A549 (cell line): ENCODE data around the gene RPTOR. TPM values are rescaled to one million over a fixed set of nuclear protein-coding genes. Genes with fewer than 3 reads are reported as not detected.

ENCODE experiments used
- CBX8 ChIP-seq: fragments of 200-600 bp; sonication (generic); IDR thresholded peaks from 2 replicates; pipeline ENCODE4 v1.6.1; 2016
- CEBPB ChIP-seq, 2 experiments: fragments of >200 bp in 1 of 2; sonication (Bioruptor Twin) in 1 of 2; formaldehyde crosslinking in 1 of 2; IDR thresholded peaks; 2 replicates each; pipeline ENCODE4 v1.6.1; 2012 to 2016
- CHD2 ChIP-seq: fragments of 150-350 bp; IDR thresholded peaks from 2 replicates; pipeline ENCODE4 v1.6.1; 2014; ENCODE audit warnings: low read length; ENCODE audit not compliant: partially characterized antibody
- CHD4 ChIP-seq: fragments of 200-600 bp; sonication (generic); IDR thresholded peaks from 2 replicates; pipeline ENCODE4 v1.6.1; 2016; ENCODE audit warnings: antibody characterized with exemption, mild to moderate bottlenecking, borderline replicate concordance
- CTCF ChIP-seq: fragments of >200 bp; sonication (Bioruptor Twin); formaldehyde crosslinking; IDR thresholded peaks from 3 replicates; pipeline ENCODE4 v1.5.1; 2016
- EHF ChIP-seq: fragments of 250-450 bp; sonication (Bioruptor Pico); IDR thresholded peaks from 2 replicates; pipeline ENCODE4 v1.5.0; 2020; ENCODE audit warnings: mild to moderate bottlenecking
- EP300 ChIP-seq, 2 experiments: fragments of >200 bp; sonication (Bioruptor Twin); formaldehyde crosslinking; IDR thresholded peaks; 2 replicates in 1 of 2; 3 replicates in 1 of 2; pipeline ENCODE4 v1.6.1; 2016 to 2017
- ESRRA ChIP-seq: fragments of 150-350 bp; IDR thresholded peaks from 2 replicates; pipeline ENCODE4 v1.6.1; 2014; ENCODE audit warnings: mild to moderate bottlenecking, low read length, borderline replicate concordance
- FOSB ChIP-seq: fragments of 250-450 bp; sonication (Bioruptor Pico); IDR thresholded peaks from 2 replicates; pipeline ENCODE4 v1.5.0; 2020; ENCODE audit warnings: mild to moderate bottlenecking, moderate library complexity
- FOSL2 ChIP-seq, 2 experiments: fragments of 450-650 bp in 1 of 2; fragments of >200 bp in 1 of 2; sonication (Bioruptor Twin) in 1 of 2; formaldehyde crosslinking; IDR thresholded peaks; 2 replicates each; pipeline versions ENCODE4 v1.5.0 to v1.6.1; 2016 to 2020; ENCODE audit warnings: mild to moderate bottlenecking in 1 of 2, moderate library complexity in 1 of 2
- GATA3 ChIP-seq: IDR thresholded peaks from 2 replicates; pipeline ENCODE4 v1.6.1; 2012; ENCODE audit warnings: borderline replicate concordance
- HDAC2 ChIP-seq: fragments of 200-600 bp; sonication (generic); IDR thresholded peaks from 2 replicates; pipeline ENCODE4 v1.6.1; 2016
- HEYL ChIP-seq: fragments of 250-450 bp; sonication (Bioruptor Pico); IDR thresholded peaks from 2 replicates; pipeline ENCODE4 v1.8.0; 2021; ENCODE audit warnings: mild to moderate bottlenecking, moderate library complexity
- HMGXB4 ChIP-seq: fragments of 250-450 bp; sonication (Bioruptor Pico); IDR thresholded peaks from 2 replicates; pipeline ENCODE4 v1.5.0; 2021; ENCODE audit warnings: mild to moderate bottlenecking, moderate library complexity, borderline replicate concordance
- HOXA7 ChIP-seq: fragments of 250-450 bp; sonication (Bioruptor Pico); IDR thresholded peaks from 2 replicates; pipeline ENCODE4 v1.5.0; 2020; ENCODE audit warnings: mild to moderate bottlenecking, moderate library complexity
- HOXB13 ChIP-seq: fragments of 250-450 bp; sonication (Bioruptor Pico); IDR thresholded peaks from 2 replicates; pipeline ENCODE4 v1.5.0; 2020; ENCODE audit warnings: low read depth, mild to moderate bottlenecking, moderate library complexity
- HOXB5 ChIP-seq: fragments of 250-450 bp; sonication (Bioruptor Pico); IDR thresholded peaks from 2 replicates; pipeline ENCODE4 v1.5.0; 2020; ENCODE audit warnings: mild to moderate bottlenecking, moderate library complexity
- JUN ChIP-seq, 2 experiments: fragments of >200 bp; sonication (Bioruptor Twin); formaldehyde crosslinking; IDR thresholded peaks; 2 replicates in 1 of 2; 3 replicates in 1 of 2; pipeline ENCODE4 v1.6.1; 2016 to 2017
- KDM1A ChIP-seq: fragments of 200-600 bp; sonication (generic); IDR thresholded peaks from 2 replicates; pipeline ENCODE4 v1.6.1; 2016; ENCODE audit warnings: low read depth, mild to moderate bottlenecking
- KDM5A ChIP-seq: fragments of 200-600 bp; sonication (generic); IDR thresholded peaks from 2 replicates; pipeline ENCODE4 v1.6.1; 2016; ENCODE audit warnings: antibody characterized with exemption, mild to moderate bottlenecking
- MAFK ChIP-seq: fragments of 450-650 bp; IDR thresholded peaks from 2 replicates; pipeline ENCODE4 v1.6.1; 2014; ENCODE audit not compliant: partially characterized antibody
- MAX ChIP-seq: IDR thresholded peaks from 2 replicates; pipeline ENCODE4 v1.6.1; 2012
- MYC ChIP-seq: IDR thresholded peaks from 2 replicates; pipeline ENCODE4 v1.6.1; 2012; ENCODE audit warnings: mild to moderate bottlenecking, inconsistent platforms, low read length, improper control_type of control experiment, borderline replicate concordance
- NPAS2 ChIP-seq: fragments of 250-450 bp; sonication (Bioruptor Pico); IDR thresholded peaks from 2 replicates; pipeline ENCODE4 v1.8.0; 2022; ENCODE audit warnings: mild to moderate bottlenecking, moderate library complexity, borderline replicate concordance
- NR3C1 ChIP-seq: fragments of >200 bp; sonication (Bioruptor Twin); formaldehyde crosslinking; IDR thresholded peaks from 3 replicates; pipeline ENCODE4 v1.6.1; 2017
- PBX3 ChIP-seq: IDR thresholded peaks from 2 replicates; pipeline ENCODE4 v1.6.1; 2012
- PHF8 ChIP-seq: fragments of 200-600 bp; sonication (generic); IDR thresholded peaks from 2 replicates; pipeline ENCODE4 v1.6.1; 2016; ENCODE audit warnings: low read depth, mild to moderate bottlenecking, antibody characterized with exemption, moderate library complexity, borderline replicate concordance
- POLR2A ChIP-seq: IDR thresholded peaks from 2 replicates; pipeline ENCODE4 v1.6.1; 2012; ENCODE audit warnings: mild to moderate bottlenecking, low read length
- RAD21 ChIP-seq, 2 experiments: fragments of >200 bp in 1 of 2; sonication (Bioruptor Twin) in 1 of 2; formaldehyde crosslinking in 1 of 2; IDR thresholded peaks in 1 of 2; conservative IDR thresholded peaks in 1 of 2; 2 replicates in 1 of 2; 3 replicates in 1 of 2; pipeline ENCODE4 v1.6.1; 2012 to 2018; ENCODE audit warnings: inconsistent platforms in 1 of 2
- RARB ChIP-seq: fragments of 250-450 bp; sonication (Bioruptor Pico); IDR thresholded peaks from 2 replicates; pipeline ENCODE4 v1.8.0; 2021; ENCODE audit warnings: mild to moderate bottlenecking, moderate library complexity
- RCOR1 ChIP-seq: fragments of 150-350 bp; IDR thresholded peaks from 2 replicates; pipeline ENCODE4 v1.6.1; 2014; ENCODE audit warnings: antibody characterized with exemption, low read length, low read depth
- RNF2 ChIP-seq: fragments of 200-600 bp; sonication (generic); IDR thresholded peaks from 2 replicates; pipeline ENCODE4 v1.6.1; 2016; ENCODE audit warnings: low read depth, mild to moderate bottlenecking, antibody characterized with exemption, moderate library complexity, borderline replicate concordance
- SMC3 ChIP-seq: fragments of >200 bp; sonication (Bioruptor Twin); formaldehyde crosslinking; IDR thresholded peaks from 3 replicates; pipeline ENCODE4 v1.6.1; 2018; ENCODE audit warnings: inconsistent platforms
- TFCP2L1 ChIP-seq: fragments of 250-450 bp; sonication (Bioruptor Pico); IDR thresholded peaks from 2 replicates; pipeline ENCODE4 v1.5.0; 2021; ENCODE audit warnings: mild to moderate bottlenecking
- TP53 ChIP-seq: fragments of 250-450 bp; sonication (Bioruptor Pico); IDR thresholded peaks from 2 replicates; pipeline ENCODE4 v1.5.0; 2021; ENCODE audit warnings: mild to moderate bottlenecking, moderate library complexity
- USF2 ChIP-seq: fragments of 450-650 bp; IDR thresholded peaks from 2 replicates; pipeline ENCODE4 v1.6.1; 2014; ENCODE audit warnings: antibody characterized with exemption
- ZFP36 ChIP-seq: fragments of 450-650 bp; IDR thresholded peaks from 2 replicates; pipeline ENCODE4 v1.6.1; 2014; ENCODE audit warnings: borderline replicate concordance; ENCODE audit not compliant: partially characterized antibody
- ZSCAN20 ChIP-seq: fragments of 250-450 bp; sonication (Bioruptor Pico); IDR thresholded peaks from 2 replicates; pipeline ENCODE4 v1.8.0; 2022; ENCODE audit warnings: mild to moderate bottlenecking, moderate library complexity
- polyA plus RNA-seq, 4 experiments: library from polyadenylated mRNA; depleted of rRNA in 3 of 4; stranded (reverse); fragments of >200 nt; fragmentation: RNase III in 1 of 4; extraction: RNeasy Plus Mini Kit Qiagen cat#74134 plus additional on column Dnase treatment in 1 of 4; gene quantifications; 2 replicates in 3 of 4; 3 replicates in 1 of 4; pipeline ENCODE4 v1.2.3, GENCODE V29; 2011 to 2017
- TF ChIP-seq, protein P1 (sequence below): IDR thresholded peaks from 2 replicates; pipeline ENCODE4 v1.6.1; 2012; ENCODE audit warnings: low read depth, borderline replicate concordance

RPTOR gene
- polyA plus RNA-seq, 2 of the 4 experiments (the other 2 are of a cell fraction) = 10.8 to 27.1 TPM

DNA sequence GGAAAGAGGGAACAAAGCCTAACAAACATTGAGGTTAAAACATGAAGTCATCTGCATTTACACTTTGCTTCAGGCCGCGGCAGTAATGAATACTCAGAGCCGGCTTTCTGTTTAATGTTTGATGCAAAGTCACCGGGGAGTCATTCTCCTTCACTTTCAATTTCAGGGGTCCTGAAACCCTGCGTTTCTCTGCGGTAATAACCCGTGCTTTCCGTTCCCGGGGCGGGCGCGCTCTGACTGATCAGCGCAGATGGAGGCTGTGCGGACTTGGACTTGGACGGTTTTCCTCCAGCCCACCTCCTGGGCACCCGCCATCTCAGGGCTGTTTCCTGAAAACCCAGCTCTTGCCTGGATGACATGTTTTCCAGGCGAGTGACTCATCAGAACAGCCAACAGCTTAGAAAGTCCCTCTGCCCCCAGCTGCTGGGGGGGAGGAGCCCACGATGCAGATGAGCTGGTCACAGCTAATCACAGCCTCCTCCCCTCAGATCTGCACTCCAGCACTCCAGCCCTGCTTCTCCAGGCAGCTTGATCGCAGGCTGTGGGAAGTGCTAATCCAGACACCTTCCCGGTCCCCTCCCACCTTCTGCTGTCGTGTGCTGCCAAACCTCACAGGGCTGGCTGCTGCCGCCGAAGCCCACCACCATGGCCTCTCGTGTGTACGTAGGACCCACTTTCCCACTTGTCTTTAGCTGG lies 288.4 kb downstream of the RPTOR start (continued):
- TF ChIP-seq RCOR1 = no peak
- TF ChIP-seq CBX8 = no peak
- no peak for TF ChIP-seq HMGXB4 (CRISPR knock-in tag)
- TF ChIP-seq POLR2A = no peak; the same call in 1 of the 2 replicates
- no peak for TF ChIP-seq CHD4
- TF ChIP-seq FOSL2 (IDR thresholded peaks at IDR 0.05) = peak; percentile 82
- TF ChIP-seq FOSL2 (CRISPR knock-in tag; IDR thresholded peaks at IDR 0.05) = peak; percentile 98
- no peak; the same call in 2 of the 3 replicates for TF ChIP-seq SMC3
- TF ChIP-seq CTCF = no peak
- no peak for TF ChIP-seq HEYL
- no peak for TF ChIP-seq CEBPB (IDR thresholded peaks at IDR 0.05)
- TF ChIP-seq FOSB = no peak
- TF ChIP-seq EHF = no peak
- peak; percentile 33; the same call in 1 of the 2 replicates for TF ChIP-seq GATA3
- no peak for TF ChIP-seq HOXB13
- peak; percentile 15 to 38; a peak in 4 of 5 replicates for TF ChIP-seq RAD21 (conservative IDR thresholded peaks at IDR 0.05 in 1 of 2, IDR thresholded peaks at IDR 0.05 in 1 of 2)
- TF ChIP-seq TP53 (CRISPR knock-in tag) = no peak
- no peak for TF ChIP-seq EP300 (IDR thresholded peaks at IDR 0.05)
- TF ChIP-seq NR3C1 = no peak
- TF ChIP-seq RARB = no peak
- no peak for TF ChIP-seq CHD2
- no peak for TF ChIP-seq ESRRA
- no peak for TF ChIP-seq ZFP36
- no peak for TF ChIP-seq HOXB5
- TF ChIP-seq HOXA7 = no peak
- TF ChIP-seq KDM5A = no peak
- TF ChIP-seq USF2 = no peak
- TF ChIP-seq ZSCAN20 (CRISPR knock-in tag) = no peak
- peak; percentile 74 for TF ChIP-seq MAX
- TF ChIP-seq PHF8 = no peak
- no peak for TF ChIP-seq RNF2
- no peak for TF ChIP-seq HDAC2
- TF ChIP-seq, protein P1, sequence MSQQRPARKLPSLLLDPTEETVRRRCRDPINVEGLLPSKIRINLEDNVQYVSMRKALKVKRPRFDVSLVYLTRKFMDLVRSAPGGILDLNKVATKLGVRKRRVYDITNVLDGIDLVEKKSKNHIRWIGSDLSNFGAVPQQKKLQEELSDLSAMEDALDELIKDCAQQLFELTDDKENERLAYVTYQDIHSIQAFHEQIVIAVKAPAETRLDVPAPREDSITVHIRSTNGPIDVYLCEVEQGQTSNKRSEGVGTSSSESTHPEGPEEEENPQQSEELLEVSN = 0 out of 2 replicates have a peak, but pooled peaks have one; percentile 26
- TF ChIP-seq NPAS2 (CRISPR knock-in tag) = no peak
- no peak for TF ChIP-seq MYC
- no peak for TF ChIP-seq KDM1A
- no peak for TF ChIP-seq TFCP2L1 (CRISPR knock-in tag)
- peak; percentile 62; the same call in 1 of the 2 replicates for TF ChIP-seq PBX3
- peak in 1 of 2 experiments; percentile 42; a peak in 1 of 5 replicates for TF ChIP-seq JUN (IDR thresholded peaks at IDR 0.05)
- peak; percentile 83 for TF ChIP-seq MAFK
